ENCODE results near the gene ANKRD40. TPM values are rescaled to one million over a fixed set of nuclear protein-coding genes. Genes with fewer than 3 reads are reported as not detected.

ANKRD40 gene
- total RNA-seq, 4 donors from 2014 or later = 22.4 to 31.1 (median 22.7) TPM

GRCh38 chr17:50708050-50709000 lies 611 bp upstream of the ANKRD40 start:
- peak overlapping the region; percentile 34 for H3K4me3 ChIP-seq (ENCODE audit: low read depth, poor library complexity, severe bottlenecking)
- DNase-seq (ENCODE audit: low spot score in 2 of 2) = no peak
- TF ChIP-seq CTCF (IDR thresholded peaks at IDR 0.05) (no peak), POLR2A (IDR thresholded peaks at IDR 0.05) (no peak)
- WGBS, 2 donors = 2 to 3% methylated on average over 6 of the region's 6 CpGs
- intact Hi-C loops (cut with DNase I; ENCODE audit: low total_unique reads) = no loop called here

GRCh38 chr17:50703162-50703561 lies 4.6 kb downstream of the ANKRD40 start:
- intact Hi-C loops (cut with DNase I; ENCODE audit: low total_unique reads) = no loop called here
- no peak for DNase-seq (ENCODE audit: low spot score in 2 of 2)
- TF ChIP-seq CTCF (IDR thresholded peaks at IDR 0.05) (no peak), POLR2A (IDR thresholded peaks at IDR 0.05) (no peak)
- no peak overlapping the region for H3K4me3 ChIP-seq (ENCODE audit: low read depth, poor library complexity, severe bottlenecking)
- WGBS, 2 donors = 82 to 90% methylated on average over 3 of the region's 3 CpGs

- no peak for DNase-seq (ENCODE audit: low spot score in 2 of 2)
- no peak overlapping the region for H3K4me3 ChIP-seq (ENCODE audit: low read depth, poor library complexity, severe bottlenecking)
- WGBS, 2 donors = 68 to 69% methylated on average over 7 of the region's 7 CpGs
- TF ChIP-seq CTCF (IDR thresholded peaks at IDR 0.05) (no peak), POLR2A (IDR thresholded peaks at IDR 0.05) (no peak)
- intact Hi-C loops (cut with DNase I; ENCODE audit: low total_unique reads) = loop anchor here (5.0 kb wide), 1 partner anchor 217 kb away; no protein-coding TSS in a partner anchor
Observed at GRCh38 chr17:50699410-50699809, 8.3 kb downstream of the ANKRD40 start.

GRCh38 chr17:50697663-50698272 lies 9.9 kb downstream of the ANKRD40 start:
- DNase-seq (ENCODE audit: low spot score in 2 of 2) = no peak
- H3K4me3 ChIP-seq (ENCODE audit: low read depth, poor library complexity, severe bottlenecking) = no peak overlapping the region
- WGBS, 2 donors = 51 to 54% methylated on average over 3 of the region's 3 CpGs
- TF ChIP-seq POLR2A (IDR thresholded peaks at IDR 0.05) (no peak), CTCF (IDR thresholded peaks at IDR 0.05) (no peak)
- intact Hi-C loops (cut with DNase I; ENCODE audit: low total_unique reads) = loop anchor here (5.0 kb wide), 1 partner anchor 215 kb away; no protein-coding TSS in a partner anchor

GRCh38 chr17:50697062-50697461 lies 10.7 kb downstream of the ANKRD40 start:
- H3K4me3 ChIP-seq (ENCODE audit: low read depth, poor library complexity, severe bottlenecking) = no peak overlapping the region
- TF ChIP-seq POLR2A (IDR thresholded peaks at IDR 0.05) = no peak
- no peak for TF ChIP-seq CTCF (IDR thresholded peaks at IDR 0.05)
- DNase-seq (ENCODE audit: low spot score in 2 of 2) = no peak
- 71 to 74% methylated on average over 3 of the region's 3 CpGs for WGBS, 2 donors
- intact Hi-C loops (cut with DNase I; ENCODE audit: low total_unique reads) = loop anchor here (5.0 kb wide), 1 partner anchor 215 kb away; no protein-coding TSS in a partner anchor
